SU-DHL-6 (cell line): Measurements from ENCODE around the gene LSM3.

Source experiments
- EZH2phosphoT487 ChIP-seq: fragments of 200-600 bp; sonication (generic), shearing (Covaris generic); conservative IDR thresholded peaks from 2 replicates; pipeline ENCODE4 v1.6.1; 2018; ENCODE audit warnings: mild to moderate bottlenecking, antibody characterized with exemption, low read length, moderate library complexity, mixed read lengths
- TF ChIP-seq, protein P1 (sequence below): fragments of 200-600 bp; sonication (generic); IDR thresholded peaks from one replicate; pipeline ENCODE4 v1.5.1; 2017; ENCODE audit warnings: antibody characterized with exemption, mild to moderate bottlenecking, low read length, moderate library complexity; ENCODE audit not compliant: insufficient read depth, poor library complexity, severe bottlenecking

GRCh38 chr3:14161282-14161681 lies 17.3 kb upstream of the LSM3 start:
- TF ChIP-seq, protein P1, sequence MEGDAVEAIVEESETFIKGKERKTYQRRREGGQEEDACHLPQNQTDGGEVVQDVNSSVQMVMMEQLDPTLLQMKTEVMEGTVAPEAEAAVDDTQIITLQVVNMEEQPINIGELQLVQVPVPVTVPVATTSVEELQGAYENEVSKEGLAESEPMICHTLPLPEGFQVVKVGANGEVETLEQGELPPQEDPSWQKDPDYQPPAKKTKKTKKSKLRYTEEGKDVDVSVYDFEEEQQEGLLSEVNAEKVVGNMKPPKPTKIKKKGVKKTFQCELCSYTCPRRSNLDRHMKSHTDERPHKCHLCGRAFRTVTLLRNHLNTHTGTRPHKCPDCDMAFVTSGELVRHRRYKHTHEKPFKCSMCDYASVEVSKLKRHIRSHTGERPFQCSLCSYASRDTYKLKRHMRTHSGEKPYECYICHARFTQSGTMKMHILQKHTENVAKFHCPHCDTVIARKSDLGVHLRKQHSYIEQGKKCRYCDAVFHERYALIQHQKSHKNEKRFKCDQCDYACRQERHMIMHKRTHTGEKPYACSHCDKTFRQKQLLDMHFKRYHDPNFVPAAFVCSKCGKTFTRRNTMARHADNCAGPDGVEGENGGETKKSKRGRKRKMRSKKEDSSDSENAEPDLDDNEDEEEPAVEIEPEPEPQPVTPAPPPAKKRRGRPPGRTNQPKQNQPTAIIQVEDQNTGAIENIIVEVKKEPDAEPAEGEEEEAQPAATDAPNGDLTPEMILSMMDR: no peak
- TF ChIP-seq EZH2phosphoT487: no peak
